Activated CD8-positive, alpha-beta memory T cell treated with anti-CD3 and anti-CD28 coated beads, Interleukin-2, amount 50 U/mL, for 24 hours (primary cell): Measurements from ENCODE around the gene TSPAN17.

Experiments
- DNase-seq: peaks from one replicate; pipeline ENCODE4 v3.0.0-alpha.2; 2020; ENCODE audit errors: extremely low read depth

Gene TSPAN17

DNA sequence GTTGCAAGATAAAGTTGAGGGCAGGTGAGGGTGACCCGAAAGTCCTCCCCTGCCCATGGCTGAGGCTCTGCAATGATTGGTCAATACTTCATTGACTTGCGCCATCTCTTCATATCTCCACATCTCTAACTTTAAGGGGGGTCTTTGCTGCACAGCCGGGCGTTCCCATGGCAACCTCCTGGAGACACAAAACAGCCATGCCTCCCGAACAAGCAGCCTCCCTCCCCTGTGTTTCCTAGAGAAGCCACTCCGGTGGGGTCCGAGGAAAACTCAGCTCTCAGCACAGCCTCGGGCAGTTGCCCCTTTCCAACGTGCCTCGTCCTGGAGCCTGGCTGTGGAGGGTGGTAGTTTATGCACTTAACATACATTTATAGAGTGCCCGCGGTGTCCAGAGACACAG lies 57.5 kb downstream of the TSPAN17 start:
- DNase-seq = no peak
